GDM1 (cell line): ENCODE results near the gene ITK.

Source experiments
- DNase-seq: peaks from one replicate; lab custom pipeline; 2025; lab: John Stamatoyannopoulos, UW

The ITK gene

GRCh38 chr5:157282150-157282549 is 101.5 kb downstream of the ITK start:
- DNase-seq: no peak

- peak; percentile 22 for DNase-seq
Measured at GRCh38 chr5:157283434-157283833, 102.8 kb downstream of the ITK start.

DNA sequence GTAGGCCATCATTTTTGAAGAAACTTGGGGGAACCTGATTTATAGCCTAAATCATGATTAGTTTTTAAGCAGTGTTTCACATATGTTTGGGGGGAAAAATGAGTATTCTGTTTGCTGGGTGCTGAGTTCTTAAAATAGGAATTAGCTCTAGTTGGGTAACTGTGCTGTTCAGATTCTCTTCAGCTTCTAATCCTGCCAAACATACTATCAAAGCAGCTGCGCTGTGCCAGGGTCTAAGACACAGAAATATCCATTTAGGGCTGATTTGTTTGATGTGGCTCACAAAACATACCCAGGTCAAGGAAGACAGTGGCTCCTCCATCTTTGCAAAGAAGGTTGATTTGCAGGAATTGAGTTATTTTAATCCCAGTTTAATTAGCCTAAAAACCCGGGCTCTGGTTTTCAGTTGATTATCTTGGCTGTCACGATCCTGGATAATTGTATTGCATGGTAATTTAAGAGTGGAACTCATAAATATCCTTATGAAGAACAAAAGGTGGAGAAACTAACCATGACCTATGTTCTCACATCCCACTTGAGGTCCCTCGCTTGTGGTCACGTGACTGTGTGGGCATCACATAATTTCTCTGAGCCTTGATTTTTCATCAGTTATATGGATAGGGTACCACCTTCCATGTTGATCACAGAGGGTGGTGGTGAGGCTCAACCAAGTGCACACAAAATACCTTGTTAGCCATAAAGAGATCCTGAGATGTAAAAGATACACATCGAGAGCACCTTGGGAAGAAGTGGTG is 104.0 kb downstream of the ITK start:
- no peak for DNase-seq

GRCh38 chr5:157285310-157286035 is 104.8 kb downstream of the ITK start:
- DNase-seq: no peak

DNA sequence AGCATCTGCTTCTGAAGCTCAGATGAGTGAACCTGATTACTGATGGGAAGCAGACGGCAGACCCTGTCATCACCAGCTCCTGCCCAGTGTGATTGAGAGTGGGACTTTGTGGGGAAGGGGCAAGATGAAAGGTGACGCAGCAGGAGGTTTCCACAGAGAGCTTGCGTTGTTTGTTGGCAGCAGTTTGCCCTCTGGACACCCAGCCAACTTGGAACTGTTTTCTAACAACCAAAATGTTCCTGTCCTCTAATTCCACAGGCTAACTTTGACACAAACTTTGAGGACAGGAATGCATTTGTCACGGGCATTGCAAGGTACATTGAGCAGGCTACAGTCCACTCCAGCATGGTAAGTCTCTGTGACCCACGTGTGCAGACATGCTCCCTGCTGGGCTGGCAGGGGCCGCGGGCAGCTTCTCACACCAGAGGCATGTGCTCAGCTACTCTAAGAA is 106.1 kb downstream of the ITK start:
- DNase-seq: no peak

GRCh38 chr5:157288405-157289163 is 107.9 kb downstream of the ITK start:
- DNase-seq: no peak

- DNase-seq: no peak
Measured at GRCh38 chr5:157289164-157289819, 108.7 kb downstream of the ITK start.

DNA sequence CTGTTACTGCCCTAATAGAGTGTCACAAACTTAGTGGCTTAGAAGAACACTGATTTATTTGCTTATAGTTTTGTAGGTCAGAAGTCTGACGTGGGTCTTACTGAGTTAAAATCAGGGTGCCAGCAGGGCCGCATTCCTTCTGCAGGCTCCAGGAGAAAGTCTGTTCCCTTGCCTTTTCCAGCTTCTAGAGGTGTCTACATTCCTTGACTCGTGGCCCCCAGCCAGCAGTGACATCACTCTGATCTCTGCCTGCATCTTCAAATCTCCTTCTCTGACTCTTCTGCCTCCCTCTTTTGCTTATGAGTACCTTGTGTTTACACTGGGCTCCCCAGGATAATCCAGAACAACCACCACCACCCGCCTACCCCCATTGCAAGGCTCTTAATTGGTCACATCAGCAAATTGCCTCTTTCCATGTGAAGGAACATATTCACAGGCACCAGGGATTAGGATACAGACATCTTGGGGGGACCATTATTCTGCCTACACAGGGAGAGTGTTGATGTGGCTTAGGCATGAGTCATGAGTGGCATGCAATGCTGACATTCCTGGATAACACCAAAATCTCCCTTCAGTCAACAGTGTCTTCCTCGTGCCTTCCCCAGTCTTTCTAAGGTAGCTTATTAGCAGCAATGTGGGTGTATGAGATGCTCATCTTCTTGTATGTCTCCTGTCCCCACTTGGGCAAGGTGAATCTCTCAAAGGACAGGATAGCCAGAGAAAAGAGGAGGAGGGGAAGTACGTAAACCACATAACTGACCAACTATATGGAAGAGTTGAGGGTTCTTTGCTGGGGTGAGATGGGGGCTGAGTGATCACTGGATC is 109.7 kb downstream of the ITK start:
- DNase-seq: no peak

DNA sequence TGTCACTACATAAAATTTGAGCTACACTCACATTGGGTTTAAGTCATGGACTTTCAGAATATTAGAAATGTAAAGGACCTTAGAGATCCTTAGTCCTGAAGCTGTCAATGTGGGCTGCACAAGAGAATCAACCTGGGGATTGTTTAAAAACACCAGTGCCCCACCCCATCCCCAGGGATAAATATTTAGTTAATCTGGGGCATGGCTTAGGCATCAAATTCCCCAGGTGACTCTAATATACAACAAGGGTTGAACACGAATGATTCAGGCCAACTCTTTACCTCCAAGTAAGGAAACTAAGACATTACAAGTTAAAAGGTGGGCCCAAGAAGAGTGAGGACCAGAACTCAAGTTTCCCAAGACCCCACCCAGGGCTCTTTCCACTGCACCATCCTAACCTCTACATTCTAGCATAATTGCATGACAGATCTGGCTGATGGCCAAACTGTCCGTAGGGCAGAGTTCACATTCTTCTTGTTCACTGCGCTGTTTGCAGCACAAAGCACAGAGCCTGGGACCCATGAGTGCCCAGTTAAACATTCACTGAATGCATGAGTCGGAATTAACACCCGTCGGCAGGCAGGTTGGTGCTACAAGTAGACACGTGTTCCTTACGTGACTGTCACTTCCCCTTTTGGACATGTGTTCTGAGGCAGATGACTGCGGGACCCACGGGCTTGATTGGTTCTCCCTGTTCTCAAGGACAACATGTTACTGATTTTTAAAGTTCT is 110.5 kb downstream of the ITK start:
- no peak for DNase-seq

DNA sequence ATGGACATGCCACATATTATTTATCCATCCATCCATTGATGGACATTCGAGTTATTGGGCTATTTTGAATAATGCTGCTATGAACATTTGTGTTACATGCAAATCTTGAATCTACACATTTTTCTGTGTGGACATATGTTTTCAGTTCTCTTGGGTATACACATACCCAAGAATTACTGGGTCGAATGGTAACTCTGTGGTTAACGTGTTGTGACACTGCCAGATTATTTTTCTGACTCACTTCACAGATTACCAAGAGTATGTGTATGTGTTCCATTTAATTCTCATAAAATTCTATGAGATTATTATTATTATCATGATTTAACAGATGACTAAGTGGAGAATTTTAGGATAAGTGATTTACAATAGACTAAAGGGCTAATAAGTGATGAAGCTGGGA is 112.0 kb downstream of the ITK start:
- DNase-seq: no peak

DNA sequence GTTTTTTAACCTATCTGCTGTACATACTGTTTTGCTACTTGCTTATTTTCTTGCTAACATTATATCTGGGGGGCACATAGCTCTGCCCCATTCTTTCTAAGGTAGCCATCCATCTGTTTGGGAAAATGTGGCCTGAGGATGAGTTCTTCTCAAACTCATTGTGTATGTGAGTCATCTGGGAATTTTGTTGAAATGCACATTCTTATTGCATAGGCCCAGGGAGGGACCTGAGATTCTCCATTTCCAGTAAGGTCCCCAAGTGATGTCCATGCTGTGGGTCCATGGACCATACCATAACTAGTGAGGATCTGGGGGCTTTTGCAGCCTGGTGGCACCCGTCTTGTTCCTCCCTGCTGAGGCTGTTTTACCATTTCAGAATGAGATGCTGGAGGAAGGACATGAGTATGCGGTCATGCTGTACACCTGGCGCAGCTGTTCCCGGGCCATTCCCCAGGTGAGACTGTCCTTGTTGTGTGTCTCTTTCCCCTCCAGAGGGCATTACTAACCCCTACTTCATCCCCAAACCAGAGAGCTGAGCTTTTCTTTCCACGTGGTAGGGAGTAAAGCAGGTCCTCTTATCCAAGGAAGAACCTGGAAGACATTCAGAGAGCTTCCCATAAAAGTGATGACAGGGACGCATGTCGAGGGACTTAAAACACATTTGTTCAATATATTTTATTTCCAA is 113.9 kb downstream of the ITK start:
- no peak for DNase-seq

DNA sequence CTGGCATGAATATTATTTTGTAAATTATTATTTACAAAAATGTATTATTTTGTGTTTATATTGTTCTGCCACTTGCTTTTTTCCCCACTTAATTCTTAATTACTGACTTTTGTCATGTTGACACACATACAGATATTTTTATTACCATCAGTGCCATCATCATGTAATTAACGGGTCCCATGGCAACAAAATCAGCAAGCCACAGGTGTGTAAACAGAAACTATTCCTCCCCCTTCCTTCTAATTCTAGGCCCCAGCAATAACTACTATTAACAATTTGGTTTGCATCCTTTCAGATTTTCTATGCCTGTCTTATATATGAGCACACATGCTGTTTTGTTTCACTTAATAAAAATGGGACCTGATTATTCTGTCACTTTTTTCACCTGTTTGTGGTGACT is 114.6 kb downstream of the ITK start:
- DNase-seq: no peak

DNA sequence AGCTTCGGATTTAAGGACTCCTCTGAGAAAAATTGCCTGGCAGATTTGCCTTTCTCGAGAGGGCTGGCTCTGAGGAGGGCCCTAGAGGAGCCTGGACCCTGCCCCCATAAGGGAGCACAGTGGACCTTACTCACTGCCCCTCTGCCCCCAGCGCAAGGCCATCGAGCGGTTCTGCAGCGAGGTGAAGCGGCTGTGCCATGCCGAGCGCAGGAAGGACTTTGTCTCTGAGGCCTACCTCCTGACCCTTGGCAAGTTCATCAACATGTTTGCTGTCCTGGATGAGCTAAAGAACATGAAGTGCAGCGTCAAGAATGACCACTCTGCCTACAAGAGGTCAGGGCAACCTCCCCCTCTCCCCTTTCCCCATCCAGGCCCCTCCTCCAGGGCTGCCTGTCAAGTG is 119.9 kb downstream of the ITK start:
- no peak for DNase-seq

- DNase-seq: no peak
Measured at GRCh38 chr5:157301066-157301465, 120.4 kb downstream of the ITK start.

GRCh38 chr5:157303023-157303422 is 122.4 kb downstream of the ITK start:
- no peak for DNase-seq

- DNase-seq: no peak
Measured at GRCh38 chr5:157303667-157304327, 123.2 kb downstream of the ITK start.
